Tibial nerve (tissue), 4 donors: ENCODE data around the gene CFAP70.

Experiments used
- EP300 ChIP-seq, 2 donors: sonication (generic); formaldehyde crosslinking; IDR thresholded peaks; one replicate each; pipeline ENCODE4 v1.6.1; 2017; ENCODE audit warnings: antibody characterized with exemption in 2 of 2, mild to moderate bottlenecking in 1 of 2
- TF ChIP-seq, protein P1 (sequence below), 5 experiments: fragments of 200-600 bp in 3 of 5; fragments of 450-650 bp in 2 of 5; sonication (generic) in 3 of 5; IDR thresholded peaks; one replicate each; pipeline ENCODE4 v1.5.1; 2016 to 2019; ENCODE audit warnings: antibody characterized with exemption in 5 of 5, mild to moderate bottlenecking in 3 of 5, moderate library complexity in 2 of 5

DNA sequence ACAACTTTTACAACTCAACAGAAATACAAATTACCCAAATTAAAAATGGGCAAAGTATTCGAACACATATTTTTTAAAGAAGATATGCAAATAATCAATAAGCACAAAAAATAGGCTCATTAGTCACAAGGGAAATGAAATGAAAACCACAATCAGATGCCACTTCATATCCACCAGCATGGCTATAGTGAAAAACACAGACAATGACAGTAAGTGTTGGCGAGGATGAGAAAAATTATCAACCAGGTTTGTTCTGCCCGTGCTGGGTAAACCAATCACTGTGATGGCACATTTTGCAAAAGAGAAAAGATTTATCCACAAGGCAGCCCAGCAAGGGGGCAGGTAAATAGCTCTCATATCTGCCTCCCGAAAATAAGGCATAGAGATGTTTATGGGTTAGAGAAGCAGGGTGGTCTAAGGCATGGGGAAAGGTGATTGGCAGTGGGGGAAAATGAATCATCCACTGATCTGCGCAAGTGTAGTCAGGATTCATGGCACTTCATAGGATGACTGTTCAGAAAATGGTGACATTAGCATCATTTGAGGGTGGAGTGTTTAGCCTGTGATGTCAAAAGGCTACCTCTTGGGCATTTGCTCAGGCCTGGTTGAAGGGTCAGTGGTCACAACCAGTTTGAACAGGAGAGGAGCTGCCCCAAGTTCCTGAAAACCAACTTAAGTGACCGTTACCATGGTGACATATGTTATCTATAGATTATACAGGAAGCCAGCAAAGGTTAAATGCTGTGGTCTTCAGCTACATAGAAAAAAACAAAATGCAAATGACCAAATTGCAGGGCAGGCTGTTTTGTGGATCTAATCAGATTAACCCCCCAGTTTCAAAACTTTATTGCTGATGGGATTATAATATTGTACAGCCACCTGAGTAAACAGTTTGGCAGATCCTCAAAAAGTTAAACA lies 8.0 kb upstream of the CFAP70 start:
- TF ChIP-seq, protein P1, sequence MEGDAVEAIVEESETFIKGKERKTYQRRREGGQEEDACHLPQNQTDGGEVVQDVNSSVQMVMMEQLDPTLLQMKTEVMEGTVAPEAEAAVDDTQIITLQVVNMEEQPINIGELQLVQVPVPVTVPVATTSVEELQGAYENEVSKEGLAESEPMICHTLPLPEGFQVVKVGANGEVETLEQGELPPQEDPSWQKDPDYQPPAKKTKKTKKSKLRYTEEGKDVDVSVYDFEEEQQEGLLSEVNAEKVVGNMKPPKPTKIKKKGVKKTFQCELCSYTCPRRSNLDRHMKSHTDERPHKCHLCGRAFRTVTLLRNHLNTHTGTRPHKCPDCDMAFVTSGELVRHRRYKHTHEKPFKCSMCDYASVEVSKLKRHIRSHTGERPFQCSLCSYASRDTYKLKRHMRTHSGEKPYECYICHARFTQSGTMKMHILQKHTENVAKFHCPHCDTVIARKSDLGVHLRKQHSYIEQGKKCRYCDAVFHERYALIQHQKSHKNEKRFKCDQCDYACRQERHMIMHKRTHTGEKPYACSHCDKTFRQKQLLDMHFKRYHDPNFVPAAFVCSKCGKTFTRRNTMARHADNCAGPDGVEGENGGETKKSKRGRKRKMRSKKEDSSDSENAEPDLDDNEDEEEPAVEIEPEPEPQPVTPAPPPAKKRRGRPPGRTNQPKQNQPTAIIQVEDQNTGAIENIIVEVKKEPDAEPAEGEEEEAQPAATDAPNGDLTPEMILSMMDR (IDR thresholded peaks at IDR 0.05) = no peak
- no peak for TF ChIP-seq EP300 (IDR thresholded peaks at IDR 0.05)
